GM23338 (cell line): ENCODE data around the gene KDM1A. TPM values are rescaled to one million over a fixed set of nuclear protein-coding genes. Genes with fewer than 3 reads are reported as not detected.

Experiments used
- ATAC-seq: fragments of 200-7000 bp; cut with Tn5 transposase; 3 replicates; pipeline ENCODE4 v1.9.1; 2020
- DNase-seq: peaks from one replicate; pipeline ENCODE4 v3.0.0-alpha.2; 2015; ENCODE audit warnings: low spot score
- H2AFZ ChIP-seq: fragments of 200-600 bp; sonication (generic); 2 replicates; pipeline ENCODE4 v1.8.0; 2016; ENCODE audit warnings: antibody characterized with exemption, mild to moderate bottlenecking, moderate library complexity
- H3F3A ChIP-seq: fragments of 200-600 bp; sonication (generic); replicated peaks from 2 replicates; pipeline ENCODE4 v1.8.0; 2017; ENCODE audit warnings: antibody characterized with exemption, mixed run types, low read depth
- H3K27ac ChIP-seq: fragments of 200-600 bp; sonication (generic); 2 replicates; pipeline ENCODE4 v1.6.1; 2016; ENCODE audit warnings: low read depth
- H3K27me3 ChIP-seq: fragments of 200-600 bp; sonication (generic); 2 replicates; pipeline ENCODE4 v1.8.0; 2016; ENCODE audit warnings: mild to moderate bottlenecking, mixed run types, moderate library complexity; ENCODE audit not compliant: insufficient read depth
- H3K36me3 ChIP-seq: fragments of 200-600 bp; sonication (generic); 2 replicates; pipeline ENCODE4 v1.8.0; 2016; ENCODE audit warnings: mild to moderate bottlenecking; ENCODE audit not compliant: insufficient read depth
- H3K4me1 ChIP-seq: fragments of 200-600 bp; sonication (generic); 2 replicates; pipeline ENCODE4 v1.8.0; 2016; ENCODE audit warnings: mild to moderate bottlenecking, moderate library complexity; ENCODE audit not compliant: insufficient read depth
- H3K4me2 ChIP-seq: fragments of 200-600 bp; sonication (generic); 2 replicates; pipeline ENCODE4 v1.7.1; 2017; ENCODE audit warnings: mixed run types
- H3K4me3 ChIP-seq: fragments of 200-600 bp; sonication (generic); 2 replicates; pipeline ENCODE4 v1.6.1; 2016; ENCODE audit warnings: mixed run types
- H3K79me2 ChIP-seq: fragments of 200-600 bp; sonication (generic); replicated peaks from 2 replicates; pipeline ENCODE4 v1.8.0; 2017; ENCODE audit warnings: mild to moderate bottlenecking; ENCODE audit not compliant: insufficient read depth
- H3K9me2 ChIP-seq: fragments of 200-600 bp; sonication (generic); 2 replicates; pipeline ENCODE4 v1.8.0; 2017; ENCODE audit not compliant: insufficient read depth
- H4K20me1 ChIP-seq: fragments of 200-600 bp; sonication (generic); replicated peaks from 2 replicates; pipeline ENCODE4 v1.8.0; 2017; ENCODE audit warnings: mild to moderate bottlenecking; ENCODE audit not compliant: insufficient read depth
- H3K27ac Mint-ChIP-seq: 2 replicates; pipeline ENCODE4 v1.8.0; 2020; ENCODE audit warnings: inconsistent platforms, mild to moderate bottlenecking, moderate library complexity, mixed read lengths
- H3K27me3 Mint-ChIP-seq: 3 replicates; pipeline ENCODE4 v1.8.0; 2022; ENCODE audit warnings: low read depth, mild to moderate bottlenecking, moderate library complexity, mixed read lengths, inconsistent platforms; ENCODE audit not compliant: insufficient read depth, poor library complexity
- H3K36me3 Mint-ChIP-seq: 3 replicates; pipeline ENCODE4 v1.8.0; 2021; ENCODE audit warnings: low read depth, mild to moderate bottlenecking, inconsistent platforms, moderate library complexity, mixed read lengths
- H3K4me1 Mint-ChIP-seq: 3 replicates; pipeline ENCODE4 v1.8.0; 2020; ENCODE audit warnings: mild to moderate bottlenecking, inconsistent platforms, mixed read lengths
- H3K4me3 Mint-ChIP-seq: 3 replicates; pipeline ENCODE4 v1.8.0; 2021; ENCODE audit warnings: moderate library complexity, mild to moderate bottlenecking, inconsistent platforms, mixed read lengths
- H3K9me3 Mint-ChIP-seq: 3 replicates; pipeline ENCODE4 v1.8.0; 2020; ENCODE audit warnings: moderate library complexity, mild to moderate bottlenecking, inconsistent platforms, mixed read lengths
- CREB1 ChIP-seq: fragments of 250-450 bp; sonication (Bioruptor Pico); IDR thresholded peaks from 2 replicates; pipeline ENCODE4 v1.5.0; 2020; ENCODE audit warnings: low read depth, mild to moderate bottlenecking, moderate library complexity
- EZH2 ChIP-seq: fragments of 200-600 bp; sonication (generic); IDR thresholded peaks from one replicate; pipeline ENCODE4 v1.8.0; 2017; ENCODE audit warnings: antibody characterized with exemption, mild to moderate bottlenecking, low read depth; ENCODE audit not compliant: unreplicated experiment
- EZH2phosphoT487 ChIP-seq: fragments of 200-600 bp; sonication (generic); IDR thresholded peaks from one replicate; pipeline ENCODE4 v1.8.1; 2018; ENCODE audit warnings: antibody characterized with exemption; ENCODE audit not compliant: unreplicated experiment
- JUNB ChIP-seq: IDR thresholded peaks from one replicate; pipeline ENCODE4 v1.6.1; 2016; ENCODE audit warnings: antibody characterized with exemption; ENCODE audit not compliant: unreplicated experiment
- NANOG ChIP-seq: IDR thresholded peaks from 2 replicates; pipeline ENCODE4 v1.6.1; 2016; ENCODE audit warnings: antibody characterized with exemption, borderline replicate concordance
- POLR2AphosphoS5 ChIP-seq: IDR thresholded peaks from 2 replicates; pipeline ENCODE4 v1.6.1; 2016; ENCODE audit warnings: antibody characterized with exemption, low read depth
- STAT1 ChIP-seq: IDR thresholded peaks from one replicate; pipeline ENCODE4 v1.6.1; 2016; ENCODE audit warnings: antibody characterized with exemption; ENCODE audit not compliant: unreplicated experiment
- ZNF114 ChIP-seq: fragments of 250-450 bp; sonication (Bioruptor Pico); IDR thresholded peaks from 2 replicates; pipeline ENCODE4 v1.5.0; 2020; ENCODE audit warnings: mild to moderate bottlenecking, moderate library complexity
- ZNF331 ChIP-seq: fragments of 250-450 bp; sonication (Bioruptor Pico); IDR thresholded peaks from 2 replicates; pipeline ENCODE4 v1.5.0; 2020; ENCODE audit warnings: low read depth, mild to moderate bottlenecking, moderate library complexity
- polyA plus RNA-seq: library from polyadenylated mRNA; unstranded; fragments of >200 nt; fragmentation: Nextera tagmentation; extraction: Ambion mirVana; gene quantifications from 2 replicates; pipeline ENCODE4 v1.2.1, GENCODE V29; 2016
- total RNA-seq: library from RNA; depleted of rRNA; stranded (reverse); fragments of >200 nt; shearing (Covaris generic); gene quantifications from 2 replicates; pipeline ENCODE4 v1.2.3, GENCODE V29; 2014
- TF ChIP-seq, protein P1 (sequence below), 2 experiments: fragments of 200-600 bp in 1 of 2; sonication (generic) in 1 of 2; conservative IDR thresholded peaks; 2 replicates each; pipeline versions ENCODE4 v1.5.1 to v1.6.1; 2016 to 2017; ENCODE audit warnings: antibody characterized with exemption in 2 of 2, low read depth in 2 of 2, mild to moderate bottlenecking in 2 of 2, moderate library complexity in 1 of 2
- TF ChIP-seq, protein P2 (sequence below): IDR thresholded peaks from 2 replicates; pipeline ENCODE4 v1.6.1; 2016; ENCODE audit warnings: antibody characterized with exemption
- TF ChIP-seq, protein P3 (sequence below): fragments of 250-450 bp; sonication (Bioruptor Pico); IDR thresholded peaks from 2 replicates; pipeline ENCODE4 v1.5.0; 2020; ENCODE audit warnings: mild to moderate bottlenecking, moderate library complexity
- TF ChIP-seq, protein P4 (sequence below): IDR thresholded peaks from one replicate; pipeline ENCODE4 v1.6.1; 2018; ENCODE audit warnings: antibody characterized with exemption; ENCODE audit not compliant: unreplicated experiment

The KDM1A gene
- total and polyA plus RNA-seq, 2 experiments from 2014 or later: 86.4 to 252 TPM

DNA sequence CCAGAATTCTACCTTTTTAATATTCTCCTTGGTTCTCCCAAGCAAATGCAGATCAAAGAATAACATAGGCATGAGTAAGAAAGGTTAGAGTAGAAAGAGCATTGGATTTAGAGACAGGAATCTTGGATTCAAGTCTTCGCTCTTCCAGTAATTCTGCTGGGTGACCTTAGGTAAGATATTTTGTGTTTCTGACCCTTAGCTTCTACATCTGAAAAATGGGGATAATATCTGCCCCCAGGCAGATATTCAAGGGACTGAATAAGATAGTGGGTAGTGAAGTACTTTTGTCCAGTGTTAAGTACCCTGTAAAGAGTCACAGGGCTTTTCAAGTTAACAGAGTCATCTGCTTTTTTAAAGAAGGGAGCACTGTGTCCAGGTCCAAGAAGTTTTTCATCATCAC is 70.8 kb downstream of the KDM1A start:
- no peak overlapping the region for H3K4me3 Mint-ChIP-seq
- H3K27me3 Mint-ChIP-seq: peaks cover 2% of the 10 kb centered on the region
- H3K9me3 Mint-ChIP-seq: no peaks in the 10 kb centered on the region
- H3K79me2 ChIP-seq: peaks cover 9% of the 10 kb centered on the region; the same call in 1 of the 2 replicates
- H3K36me3 Mint-ChIP-seq: peaks cover 79% of the 10 kb centered on the region
- H3K27ac Mint-ChIP-seq: no peak overlapping the region
- no peak overlapping the region for H3K27ac ChIP-seq
- H3K36me3 ChIP-seq: peaks cover 30% of the 10 kb centered on the region
- H3F3A ChIP-seq: peaks cover 10% of the 10 kb centered on the region
- H3K9me2 ChIP-seq: no peaks in the 10 kb centered on the region
- H3K4me2 ChIP-seq: no peak overlapping the region
- no peak for DNase-seq
- H3K4me3 ChIP-seq: no peak overlapping the region
- no peak overlapping the region for H2AFZ ChIP-seq
- ATAC-seq: no peak
- no peaks in the 10 kb centered on the region for H3K27me3 ChIP-seq
- no peaks in the 10 kb centered on the region for H3K4me1 Mint-ChIP-seq
- TF ChIP-seq NANOG (no peak), JUNB (no peak), CREB1 (no peak), ZNF331 (no peak), ZNF114 (no peak), POLR2AphosphoS5 (no peak), EZH2 (no peak), EZH2phosphoT487 (no peak), STAT1 (no peak)
- TF ChIP-seq, protein P1, sequence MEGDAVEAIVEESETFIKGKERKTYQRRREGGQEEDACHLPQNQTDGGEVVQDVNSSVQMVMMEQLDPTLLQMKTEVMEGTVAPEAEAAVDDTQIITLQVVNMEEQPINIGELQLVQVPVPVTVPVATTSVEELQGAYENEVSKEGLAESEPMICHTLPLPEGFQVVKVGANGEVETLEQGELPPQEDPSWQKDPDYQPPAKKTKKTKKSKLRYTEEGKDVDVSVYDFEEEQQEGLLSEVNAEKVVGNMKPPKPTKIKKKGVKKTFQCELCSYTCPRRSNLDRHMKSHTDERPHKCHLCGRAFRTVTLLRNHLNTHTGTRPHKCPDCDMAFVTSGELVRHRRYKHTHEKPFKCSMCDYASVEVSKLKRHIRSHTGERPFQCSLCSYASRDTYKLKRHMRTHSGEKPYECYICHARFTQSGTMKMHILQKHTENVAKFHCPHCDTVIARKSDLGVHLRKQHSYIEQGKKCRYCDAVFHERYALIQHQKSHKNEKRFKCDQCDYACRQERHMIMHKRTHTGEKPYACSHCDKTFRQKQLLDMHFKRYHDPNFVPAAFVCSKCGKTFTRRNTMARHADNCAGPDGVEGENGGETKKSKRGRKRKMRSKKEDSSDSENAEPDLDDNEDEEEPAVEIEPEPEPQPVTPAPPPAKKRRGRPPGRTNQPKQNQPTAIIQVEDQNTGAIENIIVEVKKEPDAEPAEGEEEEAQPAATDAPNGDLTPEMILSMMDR (conservative IDR thresholded peaks at IDR 0.05; ENCODE audit: low read depth in 2 of 2): no peak
- TF ChIP-seq, protein P2, sequence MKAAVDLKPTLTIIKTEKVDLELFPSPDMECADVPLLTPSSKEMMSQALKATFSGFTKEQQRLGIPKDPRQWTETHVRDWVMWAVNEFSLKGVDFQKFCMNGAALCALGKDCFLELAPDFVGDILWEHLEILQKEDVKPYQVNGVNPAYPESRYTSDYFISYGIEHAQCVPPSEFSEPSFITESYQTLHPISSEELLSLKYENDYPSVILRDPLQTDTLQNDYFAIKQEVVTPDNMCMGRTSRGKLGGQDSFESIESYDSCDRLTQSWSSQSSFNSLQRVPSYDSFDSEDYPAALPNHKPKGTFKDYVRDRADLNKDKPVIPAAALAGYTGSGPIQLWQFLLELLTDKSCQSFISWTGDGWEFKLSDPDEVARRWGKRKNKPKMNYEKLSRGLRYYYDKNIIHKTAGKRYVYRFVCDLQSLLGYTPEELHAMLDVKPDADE: no peak
- TF ChIP-seq, protein P3, sequence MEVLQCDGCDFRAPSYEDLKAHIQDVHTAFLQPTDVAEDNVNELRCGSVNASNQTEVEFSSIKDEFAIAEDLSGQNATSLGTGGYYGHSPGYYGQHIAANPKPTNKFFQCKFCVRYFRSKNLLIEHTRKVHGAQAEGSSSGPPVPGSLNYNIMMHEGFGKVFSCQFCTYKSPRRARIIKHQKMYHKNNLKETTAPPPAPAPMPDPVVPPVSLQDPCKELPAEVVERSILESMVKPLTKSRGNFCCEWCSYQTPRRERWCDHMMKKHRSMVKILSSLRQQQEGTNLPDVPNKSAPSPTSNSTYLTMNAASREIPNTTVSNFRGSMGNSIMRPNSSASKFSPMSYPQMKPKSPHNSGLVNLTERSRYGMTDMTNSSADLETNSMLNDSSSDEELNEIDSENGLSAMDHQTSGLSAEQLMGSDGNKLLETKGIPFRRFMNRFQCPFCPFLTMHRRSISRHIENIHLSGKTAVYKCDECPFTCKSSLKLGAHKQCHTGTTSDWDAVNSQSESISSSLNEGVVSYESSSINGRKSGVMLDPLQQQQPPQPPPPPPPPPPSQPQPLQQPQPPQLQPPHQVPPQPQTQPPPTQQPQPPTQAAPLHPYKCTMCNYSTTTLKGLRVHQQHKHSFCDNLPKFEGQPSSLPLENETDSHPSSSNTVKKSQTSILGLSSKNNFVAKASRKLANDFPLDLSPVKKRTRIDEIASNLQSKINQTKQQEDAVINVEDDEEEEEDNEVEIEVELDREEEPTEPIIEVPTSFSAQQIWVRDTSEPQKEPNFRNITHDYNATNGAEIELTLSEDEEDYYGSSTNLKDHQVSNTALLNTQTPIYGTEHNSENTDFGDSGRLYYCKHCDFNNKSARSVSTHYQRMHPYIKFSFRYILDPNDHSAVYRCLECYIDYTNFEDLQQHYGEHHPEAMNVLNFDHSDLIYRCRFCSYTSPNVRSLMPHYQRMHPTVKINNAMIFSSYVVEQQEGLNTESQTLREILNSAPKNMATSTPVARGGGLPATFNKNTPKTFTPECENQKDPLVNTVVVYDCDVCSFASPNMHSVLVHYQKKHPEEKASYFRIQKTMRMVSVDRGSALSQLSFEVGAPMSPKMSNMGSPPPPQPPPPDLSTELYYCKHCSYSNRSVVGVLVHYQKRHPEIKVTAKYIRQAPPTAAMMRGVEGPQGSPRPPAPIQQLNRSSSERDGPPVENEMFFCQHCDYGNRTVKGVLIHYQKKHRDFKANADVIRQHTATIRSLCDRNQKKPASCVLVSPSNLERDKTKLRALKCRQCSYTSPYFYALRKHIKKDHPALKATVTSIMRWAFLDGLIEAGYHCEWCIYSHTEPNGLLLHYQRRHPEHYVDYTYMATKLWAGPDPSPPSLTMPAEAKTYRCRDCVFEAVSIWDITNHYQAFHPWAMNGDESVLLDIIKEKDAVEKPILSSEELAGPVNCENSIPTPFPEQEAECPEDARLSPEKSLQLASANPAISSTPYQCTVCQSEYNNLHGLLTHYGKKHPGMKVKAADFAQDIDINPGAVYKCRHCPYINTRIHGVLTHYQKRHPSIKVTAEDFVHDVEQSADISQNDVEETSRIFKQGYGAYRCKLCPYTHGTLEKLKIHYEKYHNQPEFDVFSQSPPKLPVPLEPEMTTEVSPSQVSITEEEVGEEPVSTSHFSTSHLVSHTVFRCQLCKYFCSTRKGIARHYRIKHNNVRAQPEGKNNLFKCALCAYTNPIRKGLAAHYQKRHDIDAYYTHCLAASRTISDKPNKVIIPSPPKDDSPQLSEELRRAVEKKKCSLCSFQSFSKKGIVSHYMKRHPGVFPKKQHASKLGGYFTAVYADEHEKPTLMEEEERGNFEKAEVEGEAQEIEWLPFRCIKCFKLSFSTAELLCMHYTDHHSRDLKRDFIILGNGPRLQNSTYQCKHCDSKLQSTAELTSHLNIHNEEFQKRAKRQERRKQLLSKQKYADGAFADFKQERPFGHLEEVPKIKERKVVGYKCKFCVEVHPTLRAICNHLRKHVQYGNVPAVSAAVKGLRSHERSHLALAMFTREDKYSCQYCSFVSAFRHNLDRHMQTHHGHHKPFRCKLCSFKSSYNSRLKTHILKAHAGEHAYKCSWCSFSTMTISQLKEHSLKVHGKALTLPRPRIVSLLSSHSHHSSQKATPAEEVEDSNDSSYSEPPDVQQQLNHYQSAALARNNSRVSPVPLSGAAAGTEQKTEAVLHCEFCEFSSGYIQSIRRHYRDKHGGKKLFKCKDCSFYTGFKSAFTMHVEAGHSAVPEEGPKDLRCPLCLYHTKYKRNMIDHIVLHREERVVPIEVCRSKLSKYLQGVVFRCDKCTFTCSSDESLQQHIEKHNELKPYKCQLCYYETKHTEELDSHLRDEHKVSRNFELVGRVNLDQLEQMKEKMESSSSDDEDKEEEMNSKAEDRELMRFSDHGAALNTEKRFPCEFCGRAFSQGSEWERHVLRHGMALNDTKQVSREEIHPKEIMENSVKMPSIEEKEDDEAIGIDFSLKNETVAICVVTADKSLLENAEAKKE (CRISPR knock-in tag): no peak
- TF ChIP-seq, protein P4, sequence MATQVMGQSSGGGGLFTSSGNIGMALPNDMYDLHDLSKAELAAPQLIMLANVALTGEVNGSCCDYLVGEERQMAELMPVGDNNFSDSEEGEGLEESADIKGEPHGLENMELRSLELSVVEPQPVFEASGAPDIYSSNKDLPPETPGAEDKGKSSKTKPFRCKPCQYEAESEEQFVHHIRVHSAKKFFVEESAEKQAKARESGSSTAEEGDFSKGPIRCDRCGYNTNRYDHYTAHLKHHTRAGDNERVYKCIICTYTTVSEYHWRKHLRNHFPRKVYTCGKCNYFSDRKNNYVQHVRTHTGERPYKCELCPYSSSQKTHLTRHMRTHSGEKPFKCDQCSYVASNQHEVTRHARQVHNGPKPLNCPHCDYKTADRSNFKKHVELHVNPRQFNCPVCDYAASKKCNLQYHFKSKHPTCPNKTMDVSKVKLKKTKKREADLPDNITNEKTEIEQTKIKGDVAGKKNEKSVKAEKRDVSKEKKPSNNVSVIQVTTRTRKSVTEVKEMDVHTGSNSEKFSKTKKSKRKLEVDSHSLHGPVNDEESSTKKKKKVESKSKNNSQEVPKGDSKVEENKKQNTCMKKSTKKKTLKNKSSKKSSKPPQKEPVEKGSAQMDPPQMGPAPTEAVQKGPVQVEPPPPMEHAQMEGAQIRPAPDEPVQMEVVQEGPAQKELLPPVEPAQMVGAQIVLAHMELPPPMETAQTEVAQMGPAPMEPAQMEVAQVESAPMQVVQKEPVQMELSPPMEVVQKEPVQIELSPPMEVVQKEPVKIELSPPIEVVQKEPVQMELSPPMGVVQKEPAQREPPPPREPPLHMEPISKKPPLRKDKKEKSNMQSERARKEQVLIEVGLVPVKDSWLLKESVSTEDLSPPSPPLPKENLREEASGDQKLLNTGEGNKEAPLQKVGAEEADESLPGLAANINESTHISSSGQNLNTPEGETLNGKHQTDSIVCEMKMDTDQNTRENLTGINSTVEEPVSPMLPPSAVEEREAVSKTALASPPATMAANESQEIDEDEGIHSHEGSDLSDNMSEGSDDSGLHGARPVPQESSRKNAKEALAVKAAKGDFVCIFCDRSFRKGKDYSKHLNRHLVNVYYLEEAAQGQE: no peak
- no peaks in the 10 kb centered on the region for H3K4me1 ChIP-seq
- peaks cover 19% of the 10 kb centered on the region; the same call in 1 of the 2 replicates for H4K20me1 ChIP-seq
